ACC112 (cell line): ENCODE results near the gene ACVR1.
A peak's percentile ranks its signal among the peaks of the same experiment; 100 is the strongest.

Source experiments
- H2AFZ ChIP-seq: fragments of 200-600 bp; sonication (generic); one replicate; pipeline ENCODE4 v1.6.0; 2017; ENCODE audit warnings: antibody characterized with exemption, low read length; ENCODE audit not compliant: unreplicated experiment
- H3K27ac ChIP-seq: fragments of 200-600 bp; sonication (generic); 2 replicates; pipeline ENCODE4 v1.5.1; 2014; ENCODE audit warnings: low read depth, mild to moderate bottlenecking, antibody characterized with exemption, low read length, moderate library complexity
- H3K27me3 ChIP-seq: fragments of 200-600 bp; sonication (generic); 2 replicates; pipeline ENCODE4 v1.6.1; 2014; ENCODE audit warnings: mild to moderate bottlenecking, antibody characterized with exemption, low read length, moderate library complexity, mixed read lengths; ENCODE audit not compliant: insufficient read depth
- H3K36me3 ChIP-seq: fragments of 200-600 bp; sonication (generic); 2 replicates; pipeline ENCODE4 v1.6.1; 2016; ENCODE audit warnings: mild to moderate bottlenecking, antibody characterized with exemption, low read length, moderate library complexity, mixed read lengths; ENCODE audit not compliant: insufficient read depth
- H3K4me1 ChIP-seq: fragments of 200-600 bp; sonication (generic); one replicate; pipeline ENCODE4 v1.6.1; 2016; ENCODE audit warnings: low read length, mixed read lengths; ENCODE audit not compliant: insufficient read depth, unreplicated experiment, control insufficient read depth
- H3K4me3 ChIP-seq: fragments of 200-600 bp; sonication (generic); 2 replicates; pipeline ENCODE4 v1.5.1; 2014; ENCODE audit warnings: mild to moderate bottlenecking, low read depth, low read length
- H3K79me2 ChIP-seq: fragments of 200-600 bp; sonication (generic); one replicate; pipeline ENCODE4 v1.6.0; 2016; ENCODE audit warnings: low read length; ENCODE audit not compliant: control insufficient read depth, unreplicated experiment, insufficient read depth

Gene ACVR1

GRCh38 chr2:157876066-157876785 is at the start of gene ACVR1:
Gene ACVR1 (minus strand): TSS chr2:157876330. CDS start chr2:157799493, 76,837 bp downstream.
- H3K27ac ChIP-seq = peak within 1 kb of the TSS; percentile 84
- H3K4me3 ChIP-seq = peak within 1 kb of the TSS; percentile 93
- H3K4me1 ChIP-seq = peaks cover 19% of the 10 kb centered on the region
- H3K36me3 ChIP-seq = no peaks in the 10 kb centered on the region
- H3K79me2 ChIP-seq = peaks cover 35% of the 10 kb centered on the region
- H2AFZ ChIP-seq = peak within 1 kb of the TSS; percentile 92
- no peaks in the 10 kb centered on the region for H3K27me3 ChIP-seq

GRCh38 chr2:157925071-157925470 is 48.9 kb upstream of the ACVR1 start:
- no peaks in the 10 kb centered on the region for H3K36me3 ChIP-seq
- no peak overlapping the region for H2AFZ ChIP-seq
- H3K4me3 ChIP-seq = no peak overlapping the region
- peaks cover 8% of the 10 kb centered on the region for H3K27me3 ChIP-seq
- no peak overlapping the region for H3K27ac ChIP-seq
- H3K4me1 ChIP-seq = no peaks in the 10 kb centered on the region
- H3K79me2 ChIP-seq = no peaks in the 10 kb centered on the region

GRCh38 chr2:157923598-157924217 is 47.6 kb upstream of the ACVR1 start:
- Histone ChIP-seq H2AFZ (no peak overlapping the region), H3K27me3 (peaks cover 18% of the 10 kb centered on the region), H3K4me3 (no peak overlapping the region), H3K4me1 (no peaks in the 10 kb centered on the region), H3K79me2 (no peaks in the 10 kb centered on the region), H3K36me3 (no peaks in the 10 kb centered on the region), H3K27ac (no peak overlapping the region)

- Histone ChIP-seq H3K4me3 (no peak overlapping the region), H3K27me3 (peaks cover 23% of the 10 kb centered on the region), H3K36me3 (no peaks in the 10 kb centered on the region), H3K27ac (no peak overlapping the region), H3K79me2 (no peaks in the 10 kb centered on the region), H3K4me1 (no peaks in the 10 kb centered on the region), H2AFZ (no peak overlapping the region)
Observed at GRCh38 chr2:157922815-157923214, 46.7 kb upstream of the ACVR1 start.

GRCh38 chr2:157922336-157922735 is 46.2 kb upstream of the ACVR1 start:
- Histone ChIP-seq H3K36me3 (no peaks in the 10 kb centered on the region), H3K4me3 (no peak overlapping the region), H3K27me3 (peaks cover 23% of the 10 kb centered on the region), H2AFZ (no peak overlapping the region), H3K27ac (no peak overlapping the region), H3K79me2 (no peaks in the 10 kb centered on the region), H3K4me1 (no peaks in the 10 kb centered on the region)

GRCh38 chr2:157920736-157921135 is 44.6 kb upstream of the ACVR1 start:
- Histone ChIP-seq H3K79me2 (no peaks in the 10 kb centered on the region), H2AFZ (no peak overlapping the region), H3K27ac (no peak overlapping the region), H3K4me3 (no peak overlapping the region), H3K27me3 (peaks cover 23% of the 10 kb centered on the region), H3K36me3 (no peaks in the 10 kb centered on the region), H3K4me1 (no peaks in the 10 kb centered on the region)

GRCh38 chr2:157919181-157919580 is 43.1 kb upstream of the ACVR1 start:
- Histone ChIP-seq H3K4me3 (no peak overlapping the region), H3K4me1 (no peaks in the 10 kb centered on the region), H3K27ac (no peak overlapping the region), H2AFZ (no peak overlapping the region), H3K27me3 (peaks cover 28% of the 10 kb centered on the region), H3K36me3 (no peaks in the 10 kb centered on the region), H3K79me2 (no peaks in the 10 kb centered on the region)

GRCh38 chr2:157918319-157918718 is 42.2 kb upstream of the ACVR1 start:
- Histone ChIP-seq H3K4me1 (no peaks in the 10 kb centered on the region), H3K27me3 (peaks cover 31% of the 10 kb centered on the region), H2AFZ (no peak overlapping the region), H3K27ac (no peak overlapping the region), H3K4me3 (no peak overlapping the region), H3K36me3 (no peaks in the 10 kb centered on the region), H3K79me2 (no peaks in the 10 kb centered on the region)

GRCh38 chr2:157911750-157912149 is 35.6 kb upstream of the ACVR1 start:
- no peak overlapping the region for H3K27ac ChIP-seq
- H3K4me1 ChIP-seq = no peaks in the 10 kb centered on the region
- no peaks in the 10 kb centered on the region for H3K79me2 ChIP-seq
- no peak overlapping the region for H3K4me3 ChIP-seq
- H3K27me3 ChIP-seq = peaks cover 28% of the 10 kb centered on the region
- no peak overlapping the region for H2AFZ ChIP-seq
- no peaks in the 10 kb centered on the region for H3K36me3 ChIP-seq

GRCh38 chr2:157911246-157911645 is 35.1 kb upstream of the ACVR1 start:
- no peaks in the 10 kb centered on the region for H3K36me3 ChIP-seq
- no peak overlapping the region for H2AFZ ChIP-seq

GRCh38 chr2:157905092-157905491 is 29.0 kb upstream of the ACVR1 start:
- no peaks in the 10 kb centered on the region for H3K79me2 ChIP-seq
- H3K27ac ChIP-seq = no peak overlapping the region
- no peaks in the 10 kb centered on the region for H3K36me3 ChIP-seq
- H2AFZ ChIP-seq = no peak overlapping the region
- H3K4me3 ChIP-seq = no peak overlapping the region
- peaks cover 7% of the 10 kb centered on the region for H3K4me1 ChIP-seq
- H3K27me3 ChIP-seq = no peaks in the 10 kb centered on the region

More at GRCh38 chr2:157911246-157911645, 35.1 kb upstream of the ACVR1 start:
- H3K27me3 ChIP-seq = peaks cover 28% of the 10 kb centered on the region
- H3K27ac ChIP-seq = no peak overlapping the region
- no peak overlapping the region for H3K4me3 ChIP-seq
- H3K4me1 ChIP-seq = no peaks in the 10 kb centered on the region
- H3K79me2 ChIP-seq = no peaks in the 10 kb centered on the region
